HEK293T (cell line): ENCODE results near the gene SLC35G6.

Experiments
- BHLHE40 ChIP-seq: fragments of 450-650 bp; IDR thresholded peaks from 2 replicates; pipeline ENCODE4 v1.6.1; 2016; ENCODE audit warnings: mild to moderate bottlenecking, moderate library complexity, borderline replicate concordance
- CTBP1 ChIP-seq: fragments of 450-650 bp; IDR thresholded peaks from 2 replicates; pipeline ENCODE4 v1.6.1; 2016; ENCODE audit warnings: borderline replicate concordance
- ELF4 ChIP-seq: fragments of 450-650 bp; IDR thresholded peaks from 2 replicates; pipeline ENCODE4 v1.6.1; 2017; ENCODE audit warnings: antibody characterized with exemption
- FOXA1 ChIP-seq: fragments of 450-650 bp; IDR thresholded peaks from 2 replicates; pipeline ENCODE4 v1.6.1; 2016; ENCODE audit warnings: mild to moderate bottlenecking
- FOXK2 ChIP-seq: fragments of 450-650 bp; IDR thresholded peaks from 2 replicates; pipeline ENCODE4 v1.6.1; 2016; ENCODE audit warnings: mild to moderate bottlenecking
- HDGF ChIP-seq: fragments of 450-650 bp; IDR thresholded peaks from 2 replicates; pipeline ENCODE4 v1.6.1; 2017; ENCODE audit warnings: antibody characterized with exemption, borderline replicate concordance
- L3MBTL2 ChIP-seq: fragments of 450-650 bp; conservative IDR thresholded peaks from 2 replicates; pipeline ENCODE4 v1.6.1; 2016; ENCODE audit warnings: mild to moderate bottlenecking
- LEF1 ChIP-seq: fragments of 450-650 bp; IDR thresholded peaks from 2 replicates; pipeline ENCODE4 v1.6.1; 2017; ENCODE audit warnings: mild to moderate bottlenecking, borderline replicate concordance
- NFRKB ChIP-seq: fragments of 450-650 bp; IDR thresholded peaks from 2 replicates; pipeline ENCODE4 v1.6.1; 2016; ENCODE audit warnings: mild to moderate bottlenecking, moderate library complexity
- PKNOX1 ChIP-seq: fragments of 450-650 bp; IDR thresholded peaks from 2 replicates; pipeline ENCODE4 v1.6.1; 2016
- SP1 ChIP-seq: fragments of 450-650 bp; IDR thresholded peaks from 2 replicates; pipeline ENCODE4 v1.6.1; 2017
- SUZ12 ChIP-seq: fragments of 450-650 bp; IDR thresholded peaks from 2 replicates; pipeline ENCODE4 v1.6.1; 2016; ENCODE audit warnings: mild to moderate bottlenecking
- ZNF384 ChIP-seq: fragments of 450-650 bp; IDR thresholded peaks from 2 replicates; pipeline ENCODE4 v1.6.1; 2016

DNA sequence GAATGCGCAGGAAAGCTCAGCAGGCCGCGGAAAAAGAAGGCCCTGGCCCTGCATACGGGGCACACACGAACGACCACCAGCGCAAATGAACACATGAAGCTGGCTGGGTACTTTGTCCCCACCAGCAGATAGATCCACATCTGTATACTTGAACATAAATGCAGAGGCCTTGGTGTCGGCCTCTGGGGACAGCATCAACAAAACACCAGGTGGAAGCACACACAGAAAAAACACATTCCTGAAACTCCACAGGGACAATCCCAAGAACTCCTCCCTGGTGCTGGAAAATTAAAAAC lies 1.2 kb upstream of the SLC35G6 start:
- no peak for TF ChIP-seq HDGF
- no peak for TF ChIP-seq CTBP1
- TF ChIP-seq FOXA1: no peak
- no peak for TF ChIP-seq FOXK2
- TF ChIP-seq SP1: no peak
- TF ChIP-seq SUZ12: no peak
- TF ChIP-seq L3MBTL2: no peak
- TF ChIP-seq NFRKB: no peak
- no peak for TF ChIP-seq BHLHE40
- TF ChIP-seq ELF4: no peak
- TF ChIP-seq PKNOX1: no peak
- TF ChIP-seq ZNF384: no peak
- no peak for TF ChIP-seq LEF1
